Right atrium auricular region (tissue), 2 donors: ENCODE data around the gene LACC1. TPM values are rescaled to one million over a fixed set of nuclear protein-coding genes. Genes with fewer than 3 reads are reported as not detected.

ENCODE experiments used
- DNase-seq: peaks from one replicate; pipeline ENCODE4 v3.0.0-alpha.2; 2019; ENCODE audit warnings: low spot score
- H3K27ac ChIP-seq, 2 donors: fragments of 200-600 bp; sonication (generic); 1 replicate in 1 of 2; 2 replicates in 1 of 2; pipeline ENCODE4 v1.5.1; 2016 to 2019
- H3K27me3 ChIP-seq, 2 donors: fragments of 200-600 bp; sonication (generic); one replicate each; pipeline versions ENCODE4 v1.5.1 to v1.6.0; 2017 to 2019
- H3K36me3 ChIP-seq: fragments of 200-600 bp; sonication (generic); one replicate; pipeline ENCODE4 v1.5.1; 2016
- H3K4me1 ChIP-seq, 2 donors: fragments of 200-600 bp; sonication (generic); one replicate each; pipeline versions ENCODE4 v1.5.1 to v1.6.0; 2017 to 2019
- H3K4me3 ChIP-seq, 2 donors: fragments of 200-600 bp; sonication (generic); 1 replicate in 1 of 2; 2 replicates in 1 of 2; pipeline ENCODE4 v1.5.1; 2017 to 2019; ENCODE audit warnings: mild to moderate bottlenecking in 1 of 2, moderate library complexity in 1 of 2
- H3K9me3 ChIP-seq, 2 donors: fragments of 200-600 bp; sonication (generic); one replicate each; pipeline ENCODE4 v1.5.1; 2019
- total RNA-seq, 2 donors: library from RNA; depleted of rRNA; stranded (reverse); fragments of >200 nt; gene quantifications; one replicate each; pipeline ENCODE4 v1.1.0, GENCODE V29; 2016
- TF ChIP-seq, protein P1 (sequence below), 2 donors: fragments of 200-600 bp; sonication (generic); IDR thresholded peaks; one replicate each; pipeline ENCODE4 v1.5.1; 2019; ENCODE audit warnings: antibody characterized with exemption in 2 of 2

LACC1 gene
- total RNA-seq, 2 donors from 2014 or later = 4.7 to 6.0 TPM

- Histone ChIP-seq H3K9me3 (no peaks in the 10 kb centered on the region), H3K4me3 (peak within 1 kb of the TSS; percentile 70 to 87), H3K4me1 (peaks cover 0 to 18% of the 10 kb centered on the region in 2 donors), H3K36me3 (no peaks in the 10 kb centered on the region), H3K27me3 (no peaks in the 10 kb centered on the region), H3K27ac (peak within 1 kb of the TSS; percentile 94 to 95)
- peak; percentile 87 for DNase-seq
- TF ChIP-seq, protein P1, sequence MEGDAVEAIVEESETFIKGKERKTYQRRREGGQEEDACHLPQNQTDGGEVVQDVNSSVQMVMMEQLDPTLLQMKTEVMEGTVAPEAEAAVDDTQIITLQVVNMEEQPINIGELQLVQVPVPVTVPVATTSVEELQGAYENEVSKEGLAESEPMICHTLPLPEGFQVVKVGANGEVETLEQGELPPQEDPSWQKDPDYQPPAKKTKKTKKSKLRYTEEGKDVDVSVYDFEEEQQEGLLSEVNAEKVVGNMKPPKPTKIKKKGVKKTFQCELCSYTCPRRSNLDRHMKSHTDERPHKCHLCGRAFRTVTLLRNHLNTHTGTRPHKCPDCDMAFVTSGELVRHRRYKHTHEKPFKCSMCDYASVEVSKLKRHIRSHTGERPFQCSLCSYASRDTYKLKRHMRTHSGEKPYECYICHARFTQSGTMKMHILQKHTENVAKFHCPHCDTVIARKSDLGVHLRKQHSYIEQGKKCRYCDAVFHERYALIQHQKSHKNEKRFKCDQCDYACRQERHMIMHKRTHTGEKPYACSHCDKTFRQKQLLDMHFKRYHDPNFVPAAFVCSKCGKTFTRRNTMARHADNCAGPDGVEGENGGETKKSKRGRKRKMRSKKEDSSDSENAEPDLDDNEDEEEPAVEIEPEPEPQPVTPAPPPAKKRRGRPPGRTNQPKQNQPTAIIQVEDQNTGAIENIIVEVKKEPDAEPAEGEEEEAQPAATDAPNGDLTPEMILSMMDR (IDR thresholded peaks at IDR 0.05) = no peak
Measured at GRCh38 chr13:43878892-43879754, 581 bp upstream of the LACC1 start, which contains the start of gene CCDC122. TSS of gene CCDC122 (minus strand) at chr13:43879740. CDS start at chr13:43869376, 10,364 bp downstream.

DNA sequence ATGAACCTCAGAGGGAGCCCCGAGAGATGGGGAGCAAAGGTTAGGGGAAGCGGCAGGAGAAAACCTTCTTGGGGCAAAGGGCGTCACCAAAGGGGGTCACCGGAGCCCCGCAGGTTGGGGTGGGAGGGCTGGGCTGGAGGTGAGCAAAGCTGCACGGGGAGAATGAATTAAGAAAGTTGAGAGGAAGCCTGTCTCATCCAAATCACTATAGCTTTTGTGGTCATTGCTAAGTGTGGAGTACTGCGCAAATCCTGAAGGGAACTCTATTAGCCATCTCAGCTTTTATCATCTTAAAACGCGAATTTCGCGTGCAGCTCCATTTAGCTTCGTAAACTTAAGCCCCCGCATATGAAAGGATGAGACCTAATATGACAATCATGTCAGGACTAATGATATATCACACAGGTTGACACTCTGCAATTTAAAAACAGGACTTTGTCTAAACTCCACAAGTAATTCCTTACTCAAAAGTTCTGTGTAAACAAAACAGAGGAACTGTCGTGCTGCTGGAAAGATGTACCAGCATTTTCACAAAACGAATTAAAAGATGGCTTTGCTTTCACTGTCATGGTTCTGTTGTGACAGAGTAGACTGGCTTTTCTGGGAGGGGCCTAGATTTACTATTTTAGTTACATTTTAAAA, 631 bp downstream of the LACC1 start:
- TF ChIP-seq, protein P1 (IDR thresholded peaks at IDR 0.05) = no peak
- Histone ChIP-seq H3K9me3 (no peaks in the 10 kb centered on the region), H3K27ac (peak overlapping the region; percentile 94 to 95), H3K36me3 (no peaks in the 10 kb centered on the region), H3K4me3 (peak overlapping the region; percentile 70 to 87), H3K27me3 (no peaks in the 10 kb centered on the region), H3K4me1 (peaks cover 0 to 18% of the 10 kb centered on the region in 2 donors)
- no peak for DNase-seq

GRCh38 chr13:43880926-43881325, 1.2 kb downstream of the LACC1 start:
- H3K4me1 ChIP-seq = peaks cover 0 to 18% of the 10 kb centered on the region in 2 donors
- no peaks in the 10 kb centered on the region for H3K36me3 ChIP-seq
- TF ChIP-seq, protein P1 (IDR thresholded peaks at IDR 0.05) = no peak
- no peak overlapping the region for H3K27ac ChIP-seq
- H3K4me3 ChIP-seq = no peak overlapping the region
- no peaks in the 10 kb centered on the region for H3K27me3 ChIP-seq
- no peak for DNase-seq
- no peaks in the 10 kb centered on the region for H3K9me3 ChIP-seq

- TF ChIP-seq, protein P1 (IDR thresholded peaks at IDR 0.05) = no peak
- peaks cover 0 to 18% of the 10 kb centered on the region in 2 donors for H3K4me1 ChIP-seq
- H3K4me3 ChIP-seq = no peak overlapping the region
- H3K9me3 ChIP-seq = no peaks in the 10 kb centered on the region
- no peak for DNase-seq
- no peaks in the 10 kb centered on the region for H3K36me3 ChIP-seq
- no peak overlapping the region for H3K27ac ChIP-seq
- no peaks in the 10 kb centered on the region for H3K27me3 ChIP-seq
Measured at GRCh38 chr13:43881580-43881979, 1.9 kb downstream of the LACC1 start.

GRCh38 chr13:43883631-43884030, 3.9 kb downstream of the LACC1 start:
- no peak overlapping the region for H3K4me3 ChIP-seq
- no peaks in the 10 kb centered on the region for H3K9me3 ChIP-seq
- H3K27me3 ChIP-seq = no peaks in the 10 kb centered on the region
- no peak overlapping the region for H3K27ac ChIP-seq
- DNase-seq = no peak
- no peaks in the 10 kb centered on the region for H3K36me3 ChIP-seq
- H3K4me1 ChIP-seq = peaks cover 0 to 12% of the 10 kb centered on the region in 2 donors
- TF ChIP-seq, protein P1 (IDR thresholded peaks at IDR 0.05) = no peak
